HepG2 (cell line): ENCODE measurements around the gene FAM209B. TPM values are rescaled to one million over a fixed set of nuclear protein-coding genes. Genes with fewer than 3 reads are reported as not detected.
"Not testable (repeated sequence)": the region's sequence is repeated elsewhere in the genome, so short reads cannot be mapped to it uniquely, and the experiment has no call there.

ENCODE experiments used
- ATAC-seq: fragments of 200-7000 bp; cut with Tn5 transposase; 3 replicates; pipeline ENCODE4 v1.9.1; 2020; ENCODE audit warnings: mild to moderate bottlenecking, moderate library complexity
- BruUV-seq: library from RNA; stranded (reverse); fragments of 400-500 nt; replicated peaks from 2 replicates; lab custom pipeline; 2021; lab: Mats Ljungman, UMichigan
- CTCF ChIA-PET: fragments of 300-600 bp; formaldehyde crosslinking; extraction: SDS; loops from one replicate; lab custom pipeline; 2021; ENCODE audit warnings: low total read pairs, inconsistent platforms, low intra/inter-chr PET ratio; lab: Yijun Ruan, JAX
- POLR2A ChIA-PET: fragments of 350-600 bp; sonication (Branson Sonifier 250); formaldehyde crosslinking; loops from one replicate; lab custom pipeline; 2020; ENCODE audit warnings: antibody characterized with exemption, inconsistent platforms; lab: Yijun Ruan, JAX
- DNase-seq: peaks from one replicate; pipeline ENCODE4 v3.0.0-alpha.2; 2015; ENCODE audit warnings: low spot score
- FAIRE-seq: peaks from 3 replicates; lab custom pipeline; 2011; peaks lifted over from hg19 to GRCh38; lab: Jason Lieb, UNC
- H2AFZ ChIP-seq: one replicate; pipeline ENCODE4 v1.6.1; 2011; ENCODE audit warnings: low read length, inconsistent platforms
- H3K27ac ChIP-seq: fragments of 300-600 bp; 3 replicates; pipeline ENCODE4 v1.8.0; 2011; ENCODE audit warnings: mixed run types, mild to moderate bottlenecking, mixed read lengths, low read length, inconsistent platforms; ENCODE audit not compliant: insufficient read depth; ENCODE audit errors: extremely low read length
- H3K27me3 ChIP-seq, 2 experiments: fragments of 200-600 bp in 1 of 2; 2 replicates in 1 of 2; 3 replicates in 1 of 2; pipeline versions ENCODE4 v1.6.0 to v1.8.0; 2011; ENCODE audit warnings: low read length in 2 of 2, mild to moderate bottlenecking in 2 of 2, moderate library complexity in 2 of 2, inconsistent platforms in 1 of 2; ENCODE audit not compliant: insufficient read depth in 2 of 2, control insufficient read depth in 1 of 2
- H3K36me3 ChIP-seq, 2 experiments: fragments of 200-600 bp in 1 of 2; replicated peaks in 1 of 2; 2 replicates in 1 of 2; 3 replicates in 1 of 2; pipeline versions ENCODE4 v1.5.1 to v1.8.0; 2011; ENCODE audit warnings: low read length in 2 of 2, inconsistent platforms in 1 of 2; ENCODE audit not compliant: insufficient read depth in 2 of 2, control insufficient read depth in 1 of 2
- H3K4me1 ChIP-seq: 2 replicates; pipeline ENCODE4 v1.5.1; 2012; ENCODE audit warnings: low read length, inconsistent platforms; ENCODE audit not compliant: insufficient read depth
- H3K4me2 ChIP-seq: 2 replicates; pipeline ENCODE4 v1.6.0; 2011; ENCODE audit warnings: low read depth, low read length, inconsistent platforms
- H3K4me3 ChIP-seq, 3 experiments: fragments of 200-600 bp in 1 of 3; sonication (generic), shearing (Covaris generic) in 1 of 3; replicated peaks in 1 of 3; 2 replicates each; pipeline ENCODE4 v1.5.1; 2011 to 2016; ENCODE audit warnings: low read length in 3 of 3, inconsistent platforms in 2 of 3, low read depth in 2 of 3, mild to moderate bottlenecking in 2 of 3, control low read depth in 1 of 3, mixed read lengths in 1 of 3; ENCODE audit not compliant: insufficient read depth in 1 of 3
- H3K79me2 ChIP-seq: one replicate; pipeline ENCODE4 v1.6.1; 2011; ENCODE audit warnings: low read length, inconsistent platforms; ENCODE audit not compliant: insufficient read depth
- H3K9ac ChIP-seq: 2 replicates; pipeline ENCODE4 v1.6.0; 2011; ENCODE audit warnings: mild to moderate bottlenecking, low read depth, low read length, inconsistent platforms; ENCODE audit not compliant: insufficient read depth
- H3K9me3 ChIP-seq: 2 replicates; pipeline ENCODE4 v1.5.1; 2012; ENCODE audit warnings: mild to moderate bottlenecking, low read length
- H4K20me1 ChIP-seq: 2 replicates; pipeline ENCODE4 v1.6.0; 2011; ENCODE audit warnings: inconsistent platforms, mild to moderate bottlenecking, low read length, moderate library complexity; ENCODE audit not compliant: insufficient read depth
- POLR2G ChIP-seq: fragments of 200-400 bp; formaldehyde crosslinking; IDR thresholded peaks from 2 replicates; pipeline ENCODE4 v1.6.1; 2018; ENCODE audit warnings: mild to moderate bottlenecking, low read depth, low read length, moderate library complexity
- SETDB1 ChIP-seq: sonication (generic); formaldehyde crosslinking; IDR thresholded peaks from 2 replicates; pipeline ENCODE4 v1.5.1; 2020; ENCODE audit warnings: missing genetic modification reagents, mild to moderate bottlenecking, borderline replicate concordance
- WGBS: methylation state at CpG from one replicate; pipeline ENCODE4 v1.1.6; 2017; ENCODE audit warnings: low lambda C conversion rate; 5-methylcytosine and 5-hydroxymethylcytosine counted together
- in situ Hi-C: cut with HindIII; loops from 2 replicates; pipeline ENCODE4 v1.10.0; 2017; ENCODE audit warnings: low pct_unique_long_range_greater_than_20kb; ENCODE audit not compliant: extremely low pct_ligation_motif_present
- intact Hi-C: fragments of 100-400 bp; cut with micrococcal nuclease; formaldehyde crosslinking; loops from one replicate; pipeline ENCODE4 v1.10.0; 2022; ENCODE audit not compliant: unreplicated experiment
- polyA plus RNA-seq, 8 experiments: library from polyadenylated mRNA; depleted of rRNA in 3 of 8; stranded (reverse) in 7 of 8; unstranded in 1 of 8; fragments of >200 nt; fragmentation: Illumina TruSeq in 4 of 8; extraction: Trizol in 4 of 8; gene quantifications; 2 replicates each; pipeline versions ENCODE4 v1.2.1 to v1.2.3, GENCODE V29; 2011 to 2016; ENCODE audit warnings: low read depth in 4 of 8, missing spikeins in 1 of 8, mixed read lengths in 1 of 8; ENCODE audit not compliant: insufficient read depth in 1 of 8
- total RNA-seq, 5 experiments: library from RNA; depleted of rRNA; stranded (reverse); fragments of >200 nt; fragmentation: Illumina TruSeq; extraction: Trizol; gene quantifications; 2 replicates each; pipeline ENCODE4 v1.2.3, GENCODE V29; 2016; ENCODE audit warnings: low read depth in 1 of 5
- TF ChIP-seq, protein P1 (sequence below): sonication (generic); formaldehyde crosslinking; IDR thresholded peaks from 2 replicates; pipeline ENCODE4 v1.4.0; 2020; ENCODE audit warnings: missing genetic modification reagents

Gene FAM209B
- total and polyA plus RNA-seq, 2 of the 13 experiments (the other 11 are each of a cell fraction or from before 2014, with no cell fraction given): 0.24 to 0.42 TPM

GRCh38 chr20:56520746-56521354 lies 12.2 kb upstream of the FAM209B start:
- H3K4me1 ChIP-seq, POLR2A ChIA-PET, H3K4me2 ChIP-seq, H3K79me2 ChIP-seq, H3K27me3 ChIP-seq, H3K27ac ChIP-seq, H2AFZ ChIP-seq, H4K20me1 ChIP-seq, FAIRE-seq, intact Hi-C loops, ATAC-seq, H3K4me3 ChIP-seq, DNase-seq, in situ Hi-C loops, H3K9ac ChIP-seq, CTCF ChIA-PET: not testable (repeated sequence)
- TF ChIP-seq SETDB1 (CRISPR knock-in tag): peak; percentile 87; the same call in 1 of the 2 replicates
- H3K36me3 ChIP-seq: peaks cover 25 to 41% of the 10 kb centered on the region in 2 experiments; a peak in 4 of 5 replicates
- H3K9me3 ChIP-seq: peaks cover 16% of the 10 kb centered on the region; the same call in 1 of the 2 replicates
- 94% methylated on average over 13 of the region's 13 CpGs for WGBS
- TSS peak; percentile 21 for BruUV-seq

DNA sequence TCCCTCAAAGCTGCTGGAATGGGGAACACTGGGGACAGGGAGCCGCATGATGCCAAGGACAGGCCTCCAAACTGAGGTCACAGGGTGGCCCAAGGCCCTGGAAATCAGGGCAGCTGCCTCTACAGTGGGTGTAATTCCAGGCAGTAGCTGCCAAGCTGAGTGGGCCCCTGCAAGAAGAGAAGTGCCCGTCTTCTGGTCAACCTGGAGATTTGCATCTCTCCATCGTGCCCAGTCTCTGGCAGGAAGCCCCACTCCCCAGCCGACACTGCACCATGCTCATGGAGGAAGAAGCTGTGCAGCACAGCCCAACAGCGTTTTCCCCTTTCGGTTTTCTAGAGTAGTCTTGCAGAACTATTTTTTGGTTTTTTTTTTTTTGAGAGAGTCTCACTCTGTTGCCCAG lies 10.7 kb upstream of the FAM209B start:
- WGBS: 94% methylated on average over 5 of the region's 6 CpGs
- DNase-seq (no peak), FAIRE-seq (no peak), ATAC-seq (peak; percentile 22)
- TF ChIP-seq, protein P1, sequence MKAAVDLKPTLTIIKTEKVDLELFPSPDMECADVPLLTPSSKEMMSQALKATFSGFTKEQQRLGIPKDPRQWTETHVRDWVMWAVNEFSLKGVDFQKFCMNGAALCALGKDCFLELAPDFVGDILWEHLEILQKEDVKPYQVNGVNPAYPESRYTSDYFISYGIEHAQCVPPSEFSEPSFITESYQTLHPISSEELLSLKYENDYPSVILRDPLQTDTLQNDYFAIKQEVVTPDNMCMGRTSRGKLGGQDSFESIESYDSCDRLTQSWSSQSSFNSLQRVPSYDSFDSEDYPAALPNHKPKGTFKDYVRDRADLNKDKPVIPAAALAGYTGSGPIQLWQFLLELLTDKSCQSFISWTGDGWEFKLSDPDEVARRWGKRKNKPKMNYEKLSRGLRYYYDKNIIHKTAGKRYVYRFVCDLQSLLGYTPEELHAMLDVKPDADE (CRISPR knock-in tag): no peak
- 0 out of 2 replicates have a peak, but pooled peaks have one; percentile 26 for TF ChIP-seq POLR2G
- ChIA-PET POLR2A (interaction anchor here (0.6 kb wide), 1 partner anchor 39 kb away, joined by 4 read pairs; no protein-coding TSS in a partner anchor), CTCF (no interaction called here)
- H3K4me2 ChIP-seq: no peak overlapping the region
- intact Hi-C loops: no loop called here
- peaks cover 6% of the 10 kb centered on the region; the same call in 1 of the 2 replicates for H3K4me1 ChIP-seq
- H3K27me3 ChIP-seq: no peaks in the 10 kb centered on the region; a peak in 1 of 5 replicates
- no TSS peak for BruUV-seq
- no peak overlapping the region for H2AFZ ChIP-seq
- no peaks in the 10 kb centered on the region for H3K79me2 ChIP-seq
- peaks cover 16% of the 10 kb centered on the region; the same call in 1 of the 2 replicates for H3K9me3 ChIP-seq
- no peak overlapping the region for H3K9ac ChIP-seq
- no peaks in the 10 kb centered on the region for H4K20me1 ChIP-seq
- H3K36me3 ChIP-seq: peaks cover 17 to 29% of the 10 kb centered on the region in 2 experiments; a peak in 4 of 5 replicates
- H3K27ac ChIP-seq: no peak overlapping the region
- in situ Hi-C loops: no loop called here
- no peak overlapping the region for H3K4me3 ChIP-seq
